ENCODE results near the gene R3HDML.
"Not testable (repeated sequence)": the region's sequence is repeated elsewhere in the genome, so short reads cannot be mapped to it uniquely, and the experiment has no call there.

Gene R3HDML

GRCh38 chr20:44331201-44331600, 5.6 kb upstream of the R3HDML start:
- no peak for DNase-seq

DNA sequence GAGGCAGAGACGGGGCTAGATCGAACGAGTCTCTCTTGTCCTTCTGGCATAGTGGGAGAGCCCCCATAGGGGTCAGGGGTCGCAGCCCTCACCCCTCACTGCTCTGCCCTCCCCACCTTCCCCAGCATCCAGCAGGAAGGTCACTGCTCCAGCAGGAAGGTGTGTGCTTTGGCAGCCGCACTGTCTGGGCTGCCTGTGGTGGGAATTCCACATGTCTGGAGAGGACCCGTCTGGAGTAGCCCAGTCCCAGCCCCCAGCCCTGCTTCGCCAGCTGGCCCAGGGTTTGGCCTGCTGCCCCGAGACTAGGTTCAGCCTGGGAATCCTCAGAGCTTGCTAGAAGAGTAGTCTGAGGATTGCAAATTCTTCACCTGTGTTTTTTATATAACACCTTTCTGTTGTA, 2.5 kb upstream of the R3HDML start:
- no peak for DNase-seq

DNA sequence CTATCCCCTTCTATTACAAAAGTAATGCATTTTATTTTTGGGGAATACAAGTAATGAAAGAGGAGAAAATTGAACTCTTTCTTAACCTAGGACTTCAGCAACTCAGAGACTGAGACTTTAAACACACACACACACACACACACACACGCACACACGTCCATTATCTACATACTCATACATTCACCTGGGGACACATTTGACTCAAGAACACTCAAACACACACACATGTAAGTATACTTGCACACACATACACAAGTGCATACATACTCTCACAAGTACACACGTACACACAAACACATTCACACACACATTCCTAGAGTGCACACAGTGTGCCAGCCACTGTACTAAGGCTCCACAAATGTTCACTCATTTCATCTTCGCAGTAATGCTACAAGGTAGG, 2.1 kb upstream of the R3HDML start:
- no peak for DNase-seq

- no peak for DNase-seq
Measured at GRCh38 chr20:44335675-44336074, 1.2 kb upstream of the R3HDML start.

DNA sequence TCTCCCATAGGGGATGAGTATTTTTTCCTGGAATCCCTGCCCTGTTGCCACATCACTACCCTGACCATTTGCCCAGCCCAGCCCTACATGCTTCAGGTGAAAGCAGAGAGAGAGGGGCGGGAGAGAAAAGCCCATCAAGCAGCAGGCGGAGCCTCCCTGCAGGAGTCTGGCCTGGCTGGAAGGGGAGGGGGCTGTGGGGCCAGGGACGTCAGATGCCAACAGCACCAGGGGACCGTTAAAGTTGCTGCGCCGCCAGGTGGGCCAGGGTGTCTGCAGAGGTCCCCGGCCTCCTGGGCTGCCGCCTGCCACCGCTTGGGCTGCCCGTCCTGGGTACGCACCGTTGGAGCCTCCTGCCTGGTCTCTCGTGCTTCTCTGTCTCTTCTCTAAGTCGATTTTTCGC, 757 bp upstream of the R3HDML start:
- no peak for DNase-seq

DNA sequence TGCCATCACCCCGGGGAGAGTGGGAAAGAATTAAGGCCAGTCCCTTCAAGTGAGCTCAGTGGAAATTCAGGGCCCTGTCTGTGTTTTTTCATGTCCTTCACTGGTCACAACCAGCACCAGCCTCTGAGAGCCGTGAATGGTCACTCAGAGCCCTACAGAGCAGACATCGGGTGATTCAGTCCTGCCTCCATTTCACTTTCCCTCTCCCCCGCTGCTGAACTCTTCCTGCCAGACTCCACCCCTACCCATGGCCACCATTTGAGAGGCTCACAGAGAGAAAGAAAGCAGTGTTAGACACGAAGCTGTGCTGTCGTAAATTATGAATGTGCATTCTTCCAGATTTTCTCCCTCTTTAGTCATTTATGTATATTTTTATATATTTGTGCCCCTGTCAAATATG, 5.4 kb downstream of the R3HDML start:
- no peak for DNase-seq

DNA sequence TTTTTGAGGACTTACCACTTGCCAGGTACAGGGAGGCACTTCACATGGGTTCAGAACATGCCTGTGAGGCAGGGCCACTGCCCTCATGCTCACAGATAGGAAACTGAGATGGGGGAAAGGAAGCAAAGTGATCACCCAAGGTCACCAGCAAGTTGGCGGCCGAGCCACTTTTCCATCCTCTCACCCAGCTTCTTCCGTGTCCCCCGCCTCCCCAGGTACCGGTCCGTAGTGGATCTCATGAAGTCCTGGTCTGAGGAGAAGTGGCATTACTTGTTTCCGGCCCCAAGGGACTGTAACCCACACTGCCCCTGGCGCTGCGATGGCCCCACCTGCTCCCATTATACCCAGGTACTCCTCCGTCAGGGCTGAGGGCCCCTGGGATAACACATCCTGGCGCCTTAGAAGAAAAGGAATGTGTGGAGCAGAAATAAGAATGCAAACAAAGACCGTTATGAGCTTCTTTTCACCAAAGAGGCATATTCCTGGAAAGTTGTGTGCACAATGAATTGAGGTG, 6.4 kb downstream of the R3HDML start:
- DNase-seq: no peak

GRCh38 chr20:44344723-44345122, 7.9 kb downstream of the R3HDML start:
- DNase-seq: no peak

GRCh38 chr20:44345147-44345546, 8.3 kb downstream of the R3HDML start:
- DNase-seq: no peak

DNA sequence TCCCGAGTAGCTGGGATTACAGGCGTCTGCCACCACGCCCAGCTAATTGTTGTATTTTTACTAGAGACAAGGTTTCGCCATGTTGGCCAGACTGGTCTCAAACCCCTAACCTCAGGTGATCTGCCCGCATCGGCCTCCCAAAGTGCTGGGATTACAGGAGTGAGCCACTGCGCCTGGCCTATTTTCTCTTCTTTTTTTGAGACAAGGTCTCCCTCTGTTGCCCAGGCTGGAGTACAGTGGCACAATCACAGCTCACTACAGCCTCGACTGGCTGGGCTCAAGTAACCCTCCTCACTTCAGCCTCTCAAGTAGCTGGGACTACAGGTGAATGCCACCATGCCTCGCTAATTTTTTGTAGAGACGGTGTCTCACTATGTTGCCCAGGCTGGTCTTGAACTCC, 9.1 kb downstream of the R3HDML start:
- not testable (repeated sequence) for DNase-seq

GRCh38 chr20:44348168-44348659, 11.4 kb downstream of the R3HDML start:
- no peak for DNase-seq

DNA sequence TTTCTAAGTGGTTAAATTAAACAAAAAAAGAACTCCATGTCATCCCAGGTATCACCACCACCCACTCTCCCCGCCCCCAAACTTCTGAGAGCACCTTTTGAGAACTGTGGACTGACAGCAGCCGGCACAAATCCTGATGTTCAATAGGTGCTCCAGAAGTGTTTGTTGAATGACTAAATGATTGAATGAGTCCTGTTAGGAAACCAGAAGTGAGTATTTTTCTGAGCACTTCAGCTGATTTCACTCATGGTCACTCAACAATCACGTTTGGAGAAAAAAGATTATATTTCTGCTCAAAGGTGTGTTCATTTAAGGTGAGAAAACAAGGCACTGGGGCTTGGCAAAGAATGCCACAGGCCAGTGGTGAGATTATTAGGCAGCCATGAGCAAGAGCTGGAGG, 12.5 kb downstream of the R3HDML start:
- DNase-seq: no peak

- no peak for DNase-seq
Measured at GRCh38 chr20:44350567-44350966, 13.7 kb downstream of the R3HDML start.

- no peak for DNase-seq
Measured at GRCh38 chr20:44354979-44355497, 18.2 kb downstream of the R3HDML start.

GRCh38 chr20:44355498-44356352, 18.9 kb downstream of the R3HDML start, which contains the start of gene HNF4A:
Gene HNF4A, plus strand, starts transcription at chr20:44355699. Its CDS starts 106 bp downstream, at chr20:44355805.
- DNase-seq: no peak

GRCh38 chr20:44356353-44356723, 19.5 kb downstream of the R3HDML start:
- DNase-seq: no peak

DNA sequence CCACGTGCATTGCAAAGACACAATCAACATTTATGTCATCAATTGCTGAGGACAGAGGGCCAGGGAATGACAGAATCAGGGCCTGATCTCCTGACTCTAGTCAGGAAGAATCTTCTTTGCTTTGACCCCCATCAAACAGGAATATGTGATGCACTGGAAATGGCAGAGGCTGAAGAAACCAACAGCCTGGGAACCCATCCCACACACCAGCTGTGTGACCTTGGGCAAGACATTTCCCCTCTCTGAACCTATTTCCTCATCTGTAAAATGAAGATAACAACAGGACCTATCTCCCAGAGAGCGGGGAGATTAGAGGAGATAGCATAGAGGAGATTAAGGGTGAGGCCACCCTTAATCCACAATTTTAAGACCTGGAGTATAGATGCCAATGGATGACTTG, 20.2 kb downstream of the R3HDML start:
- no peak for DNase-seq

DNA sequence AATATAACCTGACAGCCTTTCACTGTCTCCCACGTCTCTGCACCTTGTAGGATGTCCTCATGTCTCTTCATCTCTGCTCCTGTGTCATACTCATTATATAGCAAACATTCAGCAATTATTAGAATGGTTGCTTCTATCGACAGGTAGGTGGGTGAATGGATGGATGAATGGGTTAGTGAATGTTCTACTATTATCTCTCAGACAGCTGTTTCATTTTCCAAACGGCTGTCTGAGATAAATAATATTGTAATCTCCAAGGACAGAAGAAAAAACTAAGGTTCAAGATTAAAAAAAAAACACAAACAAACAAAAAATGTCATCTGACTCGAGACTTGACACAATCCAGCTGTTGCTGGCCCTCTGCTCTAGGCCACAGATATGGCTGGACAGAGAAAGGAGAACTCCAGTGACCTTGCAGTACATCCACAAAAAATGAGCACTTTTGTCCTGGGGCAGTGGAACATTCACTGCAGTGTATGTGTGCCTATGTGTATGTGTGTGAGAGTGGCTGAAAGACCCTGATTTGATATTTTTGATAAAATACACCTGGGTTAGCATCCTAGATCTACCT, 20.8 kb downstream of the R3HDML start:
- DNase-seq: no peak

DNA sequence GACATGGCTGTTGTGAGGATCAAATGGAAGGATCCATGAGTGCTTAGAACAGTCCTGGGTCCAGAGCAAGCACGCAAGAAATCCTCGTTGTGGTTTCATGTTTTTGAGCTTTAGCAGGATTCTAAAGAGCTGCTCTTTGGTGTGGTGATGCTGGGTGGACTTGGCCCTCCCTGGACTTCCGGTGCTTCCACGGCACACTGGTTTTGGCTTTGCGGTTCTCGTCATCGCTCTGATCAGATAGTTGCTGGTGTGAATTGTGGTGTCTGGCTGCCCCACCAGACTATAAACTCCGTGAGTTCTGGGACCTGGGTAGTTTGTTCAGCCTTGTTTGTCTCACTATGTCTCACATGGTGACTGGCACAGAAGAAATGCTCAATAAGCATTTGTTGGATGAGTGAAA, 21.9 kb downstream of the R3HDML start:
- DNase-seq: no peak

DNA sequence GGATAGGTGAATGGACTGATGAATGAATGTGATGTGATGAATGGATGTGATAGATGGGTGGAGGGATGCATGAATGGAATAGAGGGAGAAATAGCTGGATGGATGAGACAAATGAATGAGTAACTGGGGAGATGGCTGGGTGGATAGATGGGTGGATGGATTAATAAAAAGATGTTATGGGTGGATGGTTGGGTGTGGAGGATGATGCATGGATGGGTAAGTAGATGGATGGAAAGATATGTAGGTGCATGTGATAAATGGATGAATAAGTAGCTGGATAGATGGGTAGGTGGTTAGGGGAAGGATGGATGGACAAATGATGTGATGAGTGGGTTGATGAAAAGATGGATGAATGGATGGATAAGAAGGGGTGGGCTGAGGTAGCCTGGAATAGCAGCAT, 23.4 kb downstream of the R3HDML start:
- no peak for DNase-seq

DNA sequence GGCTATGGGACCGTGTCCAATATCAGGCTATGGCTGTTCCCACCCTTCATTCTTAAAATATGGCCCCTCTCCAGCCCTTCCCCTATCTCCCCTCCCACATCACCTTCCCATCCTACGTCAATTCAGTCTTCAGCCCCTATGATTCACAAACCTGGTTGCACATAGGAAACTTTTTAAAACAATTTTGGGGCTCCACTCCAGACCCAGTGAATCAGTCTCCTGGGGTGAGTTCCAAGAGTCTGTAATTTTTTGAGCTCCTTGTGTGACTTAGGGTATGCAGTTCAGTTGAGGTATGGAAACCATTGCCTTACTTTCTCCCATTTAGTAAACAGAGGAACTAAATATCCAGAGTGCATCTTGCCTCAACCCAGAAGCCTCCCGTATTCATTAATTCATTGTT, 24.2 kb downstream of the R3HDML start:
- DNase-seq: no peak

DNA sequence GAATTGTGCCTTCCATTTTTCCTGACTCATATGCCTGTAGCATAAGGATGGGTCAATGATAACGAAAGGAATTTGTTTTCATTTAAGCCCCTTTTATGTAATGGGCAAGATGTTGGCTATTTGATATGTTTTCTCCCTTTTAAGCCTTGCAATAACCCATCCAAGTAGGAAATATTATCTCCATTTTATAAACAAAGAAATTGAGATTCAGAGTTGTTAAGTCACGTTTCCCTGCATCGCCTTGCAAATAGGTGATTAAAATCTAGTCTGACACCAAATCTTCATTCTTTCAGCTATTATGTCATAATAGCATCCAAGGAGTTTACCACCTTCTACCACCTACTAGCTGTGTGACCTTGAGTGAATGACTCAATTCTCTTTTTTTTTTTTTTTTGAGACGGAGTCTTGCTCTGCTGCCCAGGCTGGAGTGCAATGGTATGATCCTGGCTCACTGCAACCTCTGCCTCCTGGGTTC, 25.7 kb downstream of the R3HDML start:
- no peak for DNase-seq

DNA sequence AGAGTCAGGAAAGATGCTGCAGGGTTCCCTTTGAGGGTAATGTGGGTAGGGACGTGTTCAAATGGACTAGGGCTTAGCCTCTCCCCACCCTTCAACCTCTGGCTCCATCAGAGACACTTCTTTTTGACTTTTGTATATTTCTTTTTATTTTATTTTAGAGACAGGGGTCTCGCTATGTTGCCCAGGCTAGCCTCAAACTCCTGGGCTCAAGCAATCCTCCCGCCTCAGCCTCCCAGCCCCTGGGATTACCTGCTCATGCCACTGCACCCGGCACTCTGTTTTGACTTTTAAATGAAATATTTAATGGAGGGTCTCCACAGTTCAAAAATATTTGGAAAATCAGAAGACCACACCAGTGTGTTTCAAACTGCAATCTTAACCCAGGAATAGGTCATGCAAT, 27.2 kb downstream of the R3HDML start:
- DNase-seq: no peak

DNA sequence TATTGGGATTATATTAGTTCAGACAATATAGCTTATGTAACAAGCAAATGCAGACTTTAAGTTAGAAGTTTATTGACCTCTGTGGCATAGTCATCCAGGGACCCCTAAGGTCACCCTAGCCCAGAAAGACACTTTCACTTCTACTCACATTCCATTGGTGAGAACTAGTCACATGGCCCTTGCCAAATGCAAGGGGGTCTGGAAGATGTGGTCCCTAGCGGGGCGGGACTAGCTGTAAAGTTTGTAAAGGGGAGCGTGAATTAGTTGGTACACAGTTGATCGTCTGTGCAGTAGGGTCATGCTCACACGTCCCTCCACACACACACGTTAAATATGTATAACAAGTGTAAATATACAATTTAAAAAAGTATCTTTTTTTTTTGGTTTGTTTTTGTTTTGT, 27.9 kb downstream of the R3HDML start:
- no peak for DNase-seq

All from activated naive CD4-positive, alpha-beta T cell (primary cell).